Type B pancreatic cell (in vitro differentiated cells): ENCODE data around the gene CPA3. TPM values are rescaled to one million over a fixed set of nuclear protein-coding genes. Genes with fewer than 3 reads are reported as not detected.

Experiments
- DNase-seq: peaks from one replicate; pipeline ENCODE4 v3.0.0; 2021; ENCODE audit warnings: mixed read lengths; ENCODE audit not compliant: unreplicated experiment; ENCODE audit errors: extremely low spot score
- H3K27ac Mint-ChIP-seq: 2 replicates; pipeline ENCODE4 v1.8.0; 2021; ENCODE audit warnings: mild to moderate bottlenecking, mixed read lengths
- H3K27me3 Mint-ChIP-seq: 2 replicates; pipeline ENCODE4 v1.8.0; 2021; ENCODE audit warnings: mixed read lengths
- H3K36me3 Mint-ChIP-seq: 2 replicates; pipeline ENCODE4 v1.8.0; 2021; ENCODE audit warnings: mixed read lengths
- H3K4me1 Mint-ChIP-seq: one replicate; pipeline ENCODE4 v1.8.0; 2021; ENCODE audit warnings: mixed read lengths; ENCODE audit not compliant: unreplicated experiment
- H3K4me3 Mint-ChIP-seq: 2 replicates; pipeline ENCODE4 v1.8.0; 2021; ENCODE audit warnings: mild to moderate bottlenecking, mixed read lengths
- H3K9me3 Mint-ChIP-seq: 2 replicates; pipeline ENCODE4 v1.8.0; 2021; ENCODE audit warnings: mixed read lengths
- total RNA-seq: library from RNA; stranded (reverse); gene quantifications from 2 replicates; pipeline ENCODE4 v1.2.1, GENCODE V29; 2021; ENCODE audit warnings: low replicate concordance
- TF ChIP-seq, protein P1 (sequence below): fragments of 200-600 bp; sonication (generic); conservative IDR thresholded peaks from 2 replicates; pipeline ENCODE4 v1.5.0; 2021; ENCODE audit warnings: antibody characterized with exemption, mild to moderate bottlenecking

CPA3 gene
- total RNA-seq, 1 donor from 2014 or later = not detected

DNA sequence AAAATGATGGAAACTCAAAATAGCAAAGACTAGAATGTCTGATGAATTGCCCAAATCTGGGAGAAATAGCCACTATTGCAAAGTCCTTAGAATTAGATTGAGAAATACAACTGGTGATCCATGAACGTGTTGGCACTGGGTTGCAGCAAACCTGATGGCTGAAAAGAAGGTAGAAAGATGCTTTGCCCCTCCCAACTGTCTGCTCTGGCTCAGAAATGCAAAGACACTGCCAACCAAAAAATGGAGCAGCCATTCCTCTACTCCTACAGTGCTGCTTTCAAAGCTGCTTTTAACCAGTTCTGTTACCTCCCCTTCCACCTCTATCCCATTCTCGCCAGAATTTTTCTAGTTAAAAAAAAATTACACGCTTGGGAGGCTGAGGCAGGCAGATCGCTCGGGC is 60.7 kb downstream of the CPA3 start:
- Mint-ChIP-seq H3K4me1 (no peaks in the 10 kb centered on the region), H3K9me3 (no peaks in the 10 kb centered on the region), H3K27ac (no peak overlapping the region), H3K4me3 (no peak overlapping the region), H3K36me3 (no peaks in the 10 kb centered on the region), H3K27me3 (peaks cover 6% of the 10 kb centered on the region)
- TF ChIP-seq, protein P1, sequence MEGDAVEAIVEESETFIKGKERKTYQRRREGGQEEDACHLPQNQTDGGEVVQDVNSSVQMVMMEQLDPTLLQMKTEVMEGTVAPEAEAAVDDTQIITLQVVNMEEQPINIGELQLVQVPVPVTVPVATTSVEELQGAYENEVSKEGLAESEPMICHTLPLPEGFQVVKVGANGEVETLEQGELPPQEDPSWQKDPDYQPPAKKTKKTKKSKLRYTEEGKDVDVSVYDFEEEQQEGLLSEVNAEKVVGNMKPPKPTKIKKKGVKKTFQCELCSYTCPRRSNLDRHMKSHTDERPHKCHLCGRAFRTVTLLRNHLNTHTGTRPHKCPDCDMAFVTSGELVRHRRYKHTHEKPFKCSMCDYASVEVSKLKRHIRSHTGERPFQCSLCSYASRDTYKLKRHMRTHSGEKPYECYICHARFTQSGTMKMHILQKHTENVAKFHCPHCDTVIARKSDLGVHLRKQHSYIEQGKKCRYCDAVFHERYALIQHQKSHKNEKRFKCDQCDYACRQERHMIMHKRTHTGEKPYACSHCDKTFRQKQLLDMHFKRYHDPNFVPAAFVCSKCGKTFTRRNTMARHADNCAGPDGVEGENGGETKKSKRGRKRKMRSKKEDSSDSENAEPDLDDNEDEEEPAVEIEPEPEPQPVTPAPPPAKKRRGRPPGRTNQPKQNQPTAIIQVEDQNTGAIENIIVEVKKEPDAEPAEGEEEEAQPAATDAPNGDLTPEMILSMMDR = no peak
- no peak for DNase-seq

DNA sequence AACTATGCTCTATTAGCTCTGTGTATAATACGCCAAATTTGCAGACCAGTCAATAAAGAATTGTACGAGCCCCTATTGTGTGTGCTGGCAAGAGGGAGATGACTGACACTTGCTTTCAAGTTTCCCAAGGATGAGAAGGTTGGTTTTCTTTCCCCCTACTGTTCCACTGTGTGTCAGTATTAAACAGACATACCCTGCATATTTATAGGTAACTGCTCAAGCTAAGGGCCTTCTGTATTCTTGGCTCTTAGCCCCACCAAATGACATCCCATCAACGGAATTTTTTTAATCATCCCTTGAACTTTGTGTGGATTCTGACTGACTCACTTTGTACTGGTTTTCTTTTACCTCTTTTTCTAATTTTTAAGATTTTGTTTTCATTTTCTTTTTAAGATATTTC is 65.7 kb downstream of the CPA3 start:
- TF ChIP-seq, protein P1 = no peak
- Mint-ChIP-seq H3K9me3 (peaks cover 2% of the 10 kb centered on the region), H3K4me1 (no peaks in the 10 kb centered on the region), H3K27ac (no peak overlapping the region), H3K36me3 (no peaks in the 10 kb centered on the region), H3K27me3 (peaks cover 9% of the 10 kb centered on the region), H3K4me3 (no peak overlapping the region)
- DNase-seq = no peak

DNA sequence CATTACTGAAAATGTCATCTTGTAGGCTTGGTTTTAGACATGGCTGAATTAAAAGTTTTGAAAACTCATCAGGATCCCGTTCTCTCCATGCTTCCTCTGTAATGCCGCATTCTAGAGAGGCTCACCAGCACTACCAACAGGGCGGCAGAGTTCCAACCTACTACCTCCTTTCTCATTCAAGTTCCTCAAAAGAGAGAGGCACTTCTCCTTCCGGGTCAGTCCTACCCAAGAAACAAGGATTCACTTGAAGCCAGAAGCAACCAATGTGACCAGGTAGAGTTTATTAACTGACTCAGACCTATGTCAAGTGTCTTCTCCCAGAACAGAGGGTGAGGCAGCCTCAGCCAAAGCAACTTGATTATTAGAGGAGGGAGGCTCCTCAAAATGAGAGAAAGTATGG is 66.5 kb downstream of the CPA3 start:
- DNase-seq = no peak
- TF ChIP-seq, protein P1 = no peak
- Mint-ChIP-seq H3K27me3 (peaks cover 13% of the 10 kb centered on the region), H3K4me3 (no peak overlapping the region), H3K36me3 (no peaks in the 10 kb centered on the region), H3K27ac (no peak overlapping the region), H3K9me3 (peaks cover 7% of the 10 kb centered on the region), H3K4me1 (no peaks in the 10 kb centered on the region)

DNA sequence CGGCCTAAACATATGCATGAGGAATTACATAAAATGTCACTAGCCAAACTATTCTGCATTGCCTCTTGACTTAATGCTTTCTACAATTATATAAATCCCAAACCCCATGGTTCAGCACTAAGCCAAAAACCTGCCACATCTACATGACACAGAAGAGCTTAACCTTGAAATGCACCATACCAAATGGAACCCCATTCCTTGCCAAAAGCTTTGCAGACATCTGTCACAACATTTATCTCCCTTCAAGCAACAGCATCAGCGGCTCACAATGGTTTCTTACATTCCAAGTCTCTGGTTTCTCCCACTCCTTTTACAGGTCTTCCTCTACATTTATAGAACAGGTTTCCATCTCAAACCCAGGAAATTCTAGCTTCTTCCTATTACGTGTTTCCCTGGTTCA is 67.9 kb downstream of the CPA3 start:
- no peak overlapping the region for H3K4me3 Mint-ChIP-seq
- H3K36me3 Mint-ChIP-seq = no peaks in the 10 kb centered on the region
- H3K27ac Mint-ChIP-seq = no peak overlapping the region
- TF ChIP-seq, protein P1 = no peak
- H3K27me3 Mint-ChIP-seq = peaks cover 15% of the 10 kb centered on the region
- H3K9me3 Mint-ChIP-seq = peaks cover 7% of the 10 kb centered on the region
- no peaks in the 10 kb centered on the region for H3K4me1 Mint-ChIP-seq
- DNase-seq = no peak

DNA sequence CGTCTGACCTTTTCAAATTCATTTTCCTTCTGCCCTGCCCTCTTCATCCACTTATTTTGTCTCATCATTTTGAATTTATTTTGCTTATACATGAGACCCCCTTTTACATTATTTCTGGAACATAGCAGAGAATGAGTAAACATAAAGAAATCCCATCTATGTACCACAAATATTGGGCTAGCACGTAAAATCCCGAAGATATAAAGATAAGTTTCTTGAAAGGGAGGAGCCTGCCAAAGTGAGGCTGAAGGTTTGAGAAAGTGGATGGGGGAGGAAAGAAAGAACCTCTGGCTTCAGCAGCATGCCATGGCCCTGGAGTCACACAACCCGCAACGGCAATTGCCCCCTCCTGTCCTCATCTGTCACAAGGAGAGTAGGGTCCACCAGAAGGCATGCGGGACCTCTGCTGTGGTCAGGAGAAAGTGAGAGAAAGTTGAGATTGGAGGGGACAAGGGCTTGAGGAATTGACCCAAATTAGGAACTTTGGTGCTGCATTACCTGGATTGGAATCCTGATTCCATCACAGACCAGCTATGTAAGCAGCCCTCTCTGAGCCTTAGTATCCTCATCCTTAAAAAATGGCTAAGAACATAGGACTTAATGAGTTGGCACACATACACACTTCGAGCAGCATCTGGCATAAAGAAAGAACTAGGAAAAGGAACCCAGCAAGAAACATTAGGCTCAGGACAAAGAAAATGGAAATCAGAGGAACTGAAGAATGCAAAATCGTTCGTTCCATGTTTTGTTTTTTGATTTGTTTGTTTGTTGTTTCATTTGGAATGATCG is 72.6 kb downstream of the CPA3 start:
- Mint-ChIP-seq H3K4me3 (no peak overlapping the region), H3K9me3 (peaks cover 7% of the 10 kb centered on the region), H3K27me3 (peaks cover 38% of the 10 kb centered on the region), H3K27ac (no peak overlapping the region), H3K4me1 (peaks cover 5% of the 10 kb centered on the region), H3K36me3 (no peaks in the 10 kb centered on the region)
- DNase-seq = no peak
- TF ChIP-seq, protein P1 = no peak
